ENCODE results near the gene RIMBP2.

DNA sequence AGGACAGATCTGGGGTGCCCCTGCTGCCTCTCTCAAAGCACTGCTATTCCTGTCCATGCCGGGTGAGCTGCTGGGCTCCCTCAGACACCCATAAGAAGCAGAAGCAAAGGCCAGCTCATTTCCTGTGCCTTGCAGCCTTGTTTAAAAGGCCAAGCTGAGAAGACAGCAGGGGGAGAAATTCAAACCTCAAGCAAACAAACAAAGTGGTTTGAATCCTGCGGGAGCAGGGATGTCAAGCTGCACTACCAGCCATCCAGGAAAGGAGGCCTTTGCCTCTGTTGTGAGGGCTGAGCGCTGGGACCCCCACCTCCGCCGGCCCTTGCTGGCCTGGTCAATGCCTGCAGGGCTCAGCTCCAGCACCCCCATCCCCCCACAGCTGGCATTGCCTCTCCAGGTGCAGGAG, 201.9 kb downstream of the RIMBP2 start:
- TF ChIP-seq, protein P1, sequence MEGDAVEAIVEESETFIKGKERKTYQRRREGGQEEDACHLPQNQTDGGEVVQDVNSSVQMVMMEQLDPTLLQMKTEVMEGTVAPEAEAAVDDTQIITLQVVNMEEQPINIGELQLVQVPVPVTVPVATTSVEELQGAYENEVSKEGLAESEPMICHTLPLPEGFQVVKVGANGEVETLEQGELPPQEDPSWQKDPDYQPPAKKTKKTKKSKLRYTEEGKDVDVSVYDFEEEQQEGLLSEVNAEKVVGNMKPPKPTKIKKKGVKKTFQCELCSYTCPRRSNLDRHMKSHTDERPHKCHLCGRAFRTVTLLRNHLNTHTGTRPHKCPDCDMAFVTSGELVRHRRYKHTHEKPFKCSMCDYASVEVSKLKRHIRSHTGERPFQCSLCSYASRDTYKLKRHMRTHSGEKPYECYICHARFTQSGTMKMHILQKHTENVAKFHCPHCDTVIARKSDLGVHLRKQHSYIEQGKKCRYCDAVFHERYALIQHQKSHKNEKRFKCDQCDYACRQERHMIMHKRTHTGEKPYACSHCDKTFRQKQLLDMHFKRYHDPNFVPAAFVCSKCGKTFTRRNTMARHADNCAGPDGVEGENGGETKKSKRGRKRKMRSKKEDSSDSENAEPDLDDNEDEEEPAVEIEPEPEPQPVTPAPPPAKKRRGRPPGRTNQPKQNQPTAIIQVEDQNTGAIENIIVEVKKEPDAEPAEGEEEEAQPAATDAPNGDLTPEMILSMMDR (optimal IDR thresholded peaks at IDR 0.05 in 1 of 3, IDR thresholded peaks at IDR 0.05 in 1 of 3, conservative IDR thresholded peaks at IDR 0.05 in 1 of 3; ENCODE audit: extremely low read depth in 1 of 3, insufficient read depth in 2 of 3, low read length in 3 of 3), result no peak
- TF ChIP-seq EZH2 (IDR thresholded peaks at IDR 0.05; ENCODE audit: low read length), result no peak
